Endothelial cell of umbilical vein (primary cell): ENCODE measurements around the gene CYP20A1.

Source experiments
- EZH2 ChIP-seq: IDR thresholded peaks from 2 replicates; pipeline ENCODE4 v1.6.1; 2012; ENCODE audit warnings: borderline replicate concordance, low read depth, mild to moderate bottlenecking, moderate library complexity, low read length, inconsistent platforms; ENCODE audit not compliant: severe bottlenecking
- MYC ChIP-seq: IDR thresholded peaks from one replicate; pipeline ENCODE4 v1.6.1; 2011; ENCODE audit warnings: mild to moderate bottlenecking, low read depth, low read length
- POLR2A ChIP-seq: IDR thresholded peaks from 2 replicates; pipeline ENCODE4 v1.6.1; 2012; ENCODE audit warnings: low read depth, mild to moderate bottlenecking, control low read depth, low read length
- POLR2AphosphoS5 ChIP-seq: IDR thresholded peaks from 2 replicates; pipeline ENCODE4 v1.6.1; 2012; ENCODE audit warnings: low read depth, mild to moderate bottlenecking, control low read depth, low read length, moderate library complexity; ENCODE audit not compliant: insufficient read depth
- TF ChIP-seq, protein P1 (sequence below), 2 donors: IDR thresholded peaks; 1 replicate in 1 of 2; 2 replicates in 1 of 2; pipeline ENCODE4 v1.5.1; 2011; ENCODE audit warnings: low read length in 2 of 2, mild to moderate bottlenecking in 2 of 2, moderate library complexity in 2 of 2, control low read depth in 1 of 2, inconsistent platforms in 1 of 2, low read depth in 1 of 2; ENCODE audit not compliant: insufficient read depth in 1 of 2; ENCODE audit errors: extremely low read depth in 1 of 2
- TF ChIP-seq, protein P2 (sequence below): IDR thresholded peaks from 2 replicates; pipeline ENCODE4 v1.6.1; 2011; ENCODE audit not compliant: insufficient read depth, insufficient read length

DNA sequence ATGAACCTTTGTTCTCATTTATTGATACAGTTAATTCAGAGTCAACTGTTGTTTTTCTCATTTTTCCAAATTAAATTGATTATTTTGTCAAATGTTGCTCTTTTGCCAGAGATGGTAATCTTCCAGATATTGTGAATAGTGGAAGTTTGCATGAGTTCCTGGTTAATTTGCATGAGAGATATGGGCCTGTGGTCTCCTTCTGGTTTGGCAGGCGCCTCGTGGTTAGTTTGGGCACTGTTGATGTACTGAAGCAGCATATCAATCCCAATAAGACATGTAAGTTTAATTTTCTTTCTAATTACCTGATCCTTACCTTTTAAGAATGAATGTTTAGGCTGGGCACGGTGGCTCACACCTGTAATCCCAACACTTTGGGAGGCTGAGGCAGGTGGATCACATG lies 7.8 kb downstream of the CYP20A1 start:
- TF ChIP-seq EZH2 (no peak), POLR2A (no peak), MYC (no peak), POLR2AphosphoS5 (no peak)
- TF ChIP-seq, protein P1, sequence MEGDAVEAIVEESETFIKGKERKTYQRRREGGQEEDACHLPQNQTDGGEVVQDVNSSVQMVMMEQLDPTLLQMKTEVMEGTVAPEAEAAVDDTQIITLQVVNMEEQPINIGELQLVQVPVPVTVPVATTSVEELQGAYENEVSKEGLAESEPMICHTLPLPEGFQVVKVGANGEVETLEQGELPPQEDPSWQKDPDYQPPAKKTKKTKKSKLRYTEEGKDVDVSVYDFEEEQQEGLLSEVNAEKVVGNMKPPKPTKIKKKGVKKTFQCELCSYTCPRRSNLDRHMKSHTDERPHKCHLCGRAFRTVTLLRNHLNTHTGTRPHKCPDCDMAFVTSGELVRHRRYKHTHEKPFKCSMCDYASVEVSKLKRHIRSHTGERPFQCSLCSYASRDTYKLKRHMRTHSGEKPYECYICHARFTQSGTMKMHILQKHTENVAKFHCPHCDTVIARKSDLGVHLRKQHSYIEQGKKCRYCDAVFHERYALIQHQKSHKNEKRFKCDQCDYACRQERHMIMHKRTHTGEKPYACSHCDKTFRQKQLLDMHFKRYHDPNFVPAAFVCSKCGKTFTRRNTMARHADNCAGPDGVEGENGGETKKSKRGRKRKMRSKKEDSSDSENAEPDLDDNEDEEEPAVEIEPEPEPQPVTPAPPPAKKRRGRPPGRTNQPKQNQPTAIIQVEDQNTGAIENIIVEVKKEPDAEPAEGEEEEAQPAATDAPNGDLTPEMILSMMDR (IDR thresholded peaks at IDR 0.05; ENCODE audit: extremely low read depth in 1 of 2, insufficient read depth in 1 of 2, low read depth in 1 of 2, low read length in 2 of 2), result no peak
- TF ChIP-seq, protein P2, sequence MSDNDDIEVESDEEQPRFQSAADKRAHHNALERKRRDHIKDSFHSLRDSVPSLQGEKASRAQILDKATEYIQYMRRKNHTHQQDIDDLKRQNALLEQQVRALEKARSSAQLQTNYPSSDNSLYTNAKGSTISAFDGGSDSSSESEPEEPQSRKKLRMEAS, result no peak
